Measurements from ENCODE around the gene TLE1.

TLE1 gene

GRCh38 chr9:81680006-81680405 lies 9.3 kb downstream of the TLE1 start:
- no peak overlapping the region for H3K4me3 ChIP-seq (ENCODE audit: low read length)
- no peak for TF ChIP-seq ZNF274 (IDR thresholded peaks at IDR 0.05; ENCODE audit: low read depth, low read length)

GRCh38 chr9:81678088-81678487 lies 11.3 kb downstream of the TLE1 start:
- no peak overlapping the region for H3K4me3 ChIP-seq (ENCODE audit: low read length)
- TF ChIP-seq ZNF274 (IDR thresholded peaks at IDR 0.05; ENCODE audit: low read depth, low read length) = no peak

- H3K4me3 ChIP-seq (ENCODE audit: low read length) = no peak overlapping the region
- TF ChIP-seq ZNF274 (IDR thresholded peaks at IDR 0.05; ENCODE audit: low read depth, low read length) = no peak
These were observed 13.0 kb downstream of the TLE1 start for GRCh38 chr9:81676395-81676794.

- H3K4me3 ChIP-seq (ENCODE audit: low read length) = no peak overlapping the region
- TF ChIP-seq ZNF274 (IDR thresholded peaks at IDR 0.05; ENCODE audit: low read depth, low read length) = no peak
These were observed 16.0 kb downstream of the TLE1 start for GRCh38 chr9:81673310-81673709.

- TF ChIP-seq ZNF274 (IDR thresholded peaks at IDR 0.05; ENCODE audit: low read depth, low read length) = no peak
- no peak overlapping the region for H3K4me3 ChIP-seq (ENCODE audit: low read length)
These were observed 17.5 kb downstream of the TLE1 start for GRCh38 chr9:81671880-81672280.

- H3K4me3 ChIP-seq (ENCODE audit: low read length) = no peak overlapping the region
- no peak for TF ChIP-seq ZNF274 (IDR thresholded peaks at IDR 0.05; ENCODE audit: low read depth, low read length)
These were observed 19.5 kb downstream of the TLE1 start for GRCh38 chr9:81669866-81670265.

- no peak for TF ChIP-seq ZNF274 (IDR thresholded peaks at IDR 0.05; ENCODE audit: low read depth, low read length)
- H3K4me3 ChIP-seq (ENCODE audit: low read length) = no peak overlapping the region
These were observed 20.2 kb downstream of the TLE1 start for GRCh38 chr9:81669041-81669651.

- no peak for TF ChIP-seq ZNF274 (IDR thresholded peaks at IDR 0.05; ENCODE audit: low read depth, low read length)
- H3K4me3 ChIP-seq (ENCODE audit: low read length) = no peak overlapping the region
These were observed 23.2 kb downstream of the TLE1 start for GRCh38 chr9:81666123-81666522.

- no peak overlapping the region for H3K4me3 ChIP-seq (ENCODE audit: low read length)
- no peak for TF ChIP-seq ZNF274 (IDR thresholded peaks at IDR 0.05; ENCODE audit: low read depth, low read length)
These were observed 23.9 kb downstream of the TLE1 start for GRCh38 chr9:81665322-81665871.

GRCh38 chr9:81664638-81665222 lies 24.6 kb downstream of the TLE1 start:
- no peak for TF ChIP-seq ZNF274 (IDR thresholded peaks at IDR 0.05; ENCODE audit: low read depth, low read length)

GRCh38 chr9:81661339-81661738 lies 28.0 kb downstream of the TLE1 start:
- H3K4me3 ChIP-seq (ENCODE audit: low read length) = no peak overlapping the region
- TF ChIP-seq ZNF274 (IDR thresholded peaks at IDR 0.05; ENCODE audit: low read depth, low read length) = no peak

More at GRCh38 chr9:81664638-81665222, 24.6 kb downstream of the TLE1 start:
- H3K4me3 ChIP-seq (ENCODE audit: low read length) = no peak overlapping the region

- no peak for TF ChIP-seq ZNF274 (IDR thresholded peaks at IDR 0.05; ENCODE audit: low read depth, low read length)
These were observed 32.4 kb downstream of the TLE1 start for GRCh38 chr9:81656871-81657337.

GRCh38 chr9:81656004-81656403 lies 33.3 kb downstream of the TLE1 start:
- TF ChIP-seq ZNF274 (IDR thresholded peaks at IDR 0.05; ENCODE audit: low read depth, low read length) = no peak
- H3K4me3 ChIP-seq (ENCODE audit: low read length) = no peak overlapping the region

More at GRCh38 chr9:81656871-81657337, 32.4 kb downstream of the TLE1 start:
- no peak overlapping the region for H3K4me3 ChIP-seq (ENCODE audit: low read length)

- no peak for TF ChIP-seq ZNF274 (IDR thresholded peaks at IDR 0.05; ENCODE audit: low read depth, low read length)
- no peak overlapping the region for H3K4me3 ChIP-seq (ENCODE audit: low read length)
These were observed 36.1 kb downstream of the TLE1 start for GRCh38 chr9:81653240-81653639.

GRCh38 chr9:81652058-81652687 lies 37.2 kb downstream of the TLE1 start:
- H3K4me3 ChIP-seq (ENCODE audit: low read length) = no peak overlapping the region
- no peak for TF ChIP-seq ZNF274 (IDR thresholded peaks at IDR 0.05; ENCODE audit: low read depth, low read length)

Data from GM08714 (cell line).